Kasumi-1 (cell line): ENCODE measurements around the gene ELL3.

ENCODE experiments used
- DNase-seq, 2 experiments: peaks; one replicate each; lab custom pipeline; 2025; lab: John Stamatoyannopoulos, UW

The ELL3 gene

DNA sequence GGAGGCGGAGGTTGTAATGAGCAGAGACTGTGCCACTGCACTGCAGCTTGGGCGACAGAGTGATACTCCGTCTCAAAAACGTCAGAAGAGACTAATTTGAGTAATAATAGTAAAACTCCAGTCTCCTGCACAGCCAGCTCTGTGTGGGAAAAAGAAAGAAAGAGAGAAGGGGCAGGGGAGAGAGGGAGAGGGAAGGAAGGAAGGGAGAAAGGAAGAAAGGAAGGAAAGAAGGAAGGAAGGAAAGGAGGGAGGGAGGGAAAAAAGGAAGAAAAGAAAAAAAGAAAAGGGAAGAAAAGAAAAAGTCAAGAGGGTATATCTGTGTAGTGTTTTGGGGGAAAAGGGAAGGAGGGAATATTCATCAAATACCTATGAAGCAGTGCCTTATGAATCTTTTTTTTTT, 53.6 kb downstream of the ELL3 start:
- DNase-seq: no peak
